Caco-2 (cell line): Measurements from ENCODE around the gene HKDC1. TPM values are rescaled to one million over a fixed set of nuclear protein-coding genes. Genes with fewer than 3 reads are reported as not detected.

Source experiments
- BruUV-seq: library from RNA; stranded (reverse); fragments of 400-500 nt; replicated peaks from 2 replicates; lab custom pipeline; 2021; lab: Mats Ljungman, UMichigan
- CTCF ChIA-PET: fragments of 300-600 bp; sonication (Branson Sonifier 250); formaldehyde crosslinking; loops from one replicate; lab custom pipeline; 2022; ENCODE audit warnings: antibody characterized with exemption; lab: Charles Lee
- POLR2A ChIA-PET: fragments of 300-600 bp; sonication (Branson Sonifier 250); formaldehyde crosslinking; loops from one replicate; lab custom pipeline; 2022; ENCODE audit warnings: antibody characterized with exemption; lab: Charles Lee
- DNase-seq, 2 experiments: peaks; one replicate each; pipeline versions ENCODE4 v3.0.0 to v3.0.0-alpha.2; 2020 to 2022
- H3K27me3 ChIP-seq: replicated peaks from 2 replicates; pipeline ENCODE4 v1.6.0; 2011; ENCODE audit warnings: low read length; ENCODE audit not compliant: control insufficient read depth, insufficient read depth
- H3K36me3 ChIP-seq: 2 replicates; pipeline ENCODE4 v1.5.1; 2011; ENCODE audit warnings: low read length; ENCODE audit not compliant: control insufficient read depth, insufficient read depth
- H3K4me1 ChIP-seq: fragments of 250-450 bp; sonication (Bioruptor Pico); 2 replicates; pipeline ENCODE4 v1.5.1; 2020; ENCODE audit warnings: mild to moderate bottlenecking
- H3K4me3 ChIP-seq: 2 replicates; pipeline ENCODE4 v1.5.1; 2011; ENCODE audit warnings: low read depth, mild to moderate bottlenecking, control low read depth, low read length
- H3K9me3 ChIP-seq: fragments of 250-450 bp; sonication (Bioruptor Pico); 2 replicates; pipeline ENCODE4 v1.5.1; 2020; ENCODE audit warnings: mild to moderate bottlenecking, moderate library complexity
- H3K27ac Mint-ChIP-seq: one replicate; pipeline ENCODE4 v1.8.0; 2022; ENCODE audit warnings: mixed read lengths; ENCODE audit not compliant: unreplicated experiment
- H3K27me3 Mint-ChIP-seq: one replicate; pipeline ENCODE4 v1.8.0; 2022; ENCODE audit warnings: mixed read lengths; ENCODE audit not compliant: insufficient read depth, unreplicated experiment
- H3K36me3 Mint-ChIP-seq: one replicate; pipeline ENCODE4 v1.8.0; 2022; ENCODE audit warnings: mild to moderate bottlenecking, mixed read lengths; ENCODE audit not compliant: insufficient read depth, unreplicated experiment
- H3K4me1 Mint-ChIP-seq: one replicate; pipeline ENCODE4 v1.8.0; 2022; ENCODE audit warnings: low read depth, mixed read lengths; ENCODE audit not compliant: unreplicated experiment
- H3K4me3 Mint-ChIP-seq: one replicate; pipeline ENCODE4 v1.8.0; 2022; ENCODE audit warnings: mild to moderate bottlenecking, moderate library complexity, mixed read lengths; ENCODE audit not compliant: unreplicated experiment
- H3K9me3 Mint-ChIP-seq: one replicate; pipeline ENCODE4 v1.8.0; 2022; ENCODE audit warnings: mixed read lengths; ENCODE audit not compliant: unreplicated experiment
- CTCF ChIP-seq, 2 experiments: fragments of 200-600 bp in 1 of 2; IDR thresholded peaks; 1 replicate in 1 of 2; 2 replicates in 1 of 2; pipeline versions ENCODE4 v1.5.1 to v1.8.0; 2011 to 2022; ENCODE audit warnings: antibody characterized with exemption in 1 of 2, control low read depth in 1 of 2, inconsistent platforms in 1 of 2, low read depth in 1 of 2, low read length in 1 of 2, mild to moderate bottlenecking in 1 of 2, moderate library complexity in 1 of 2; ENCODE audit not compliant: insufficient read depth in 1 of 2, severe bottlenecking in 1 of 2, unreplicated experiment in 1 of 2
- intact Hi-C: fragments of 100-400 bp; cut with micrococcal nuclease; formaldehyde crosslinking; loops from one replicate; pipeline ENCODE4 v1.10.0; 2022; ENCODE audit not compliant: unreplicated experiment
- total RNA-seq: library from RNA; stranded (reverse); gene quantifications from 2 replicates; pipeline ENCODE4 v1.2.3, GENCODE V29; 2022

The HKDC1 gene
- total RNA-seq, 1 experiment from 2014 or later = 24.5 TPM

- CTCF ChIA-PET = interaction anchor here (0.7 to 0.8 kb wide), 2 partner anchors 20 to 155 kb away, joined by 3 to 4 read pairs; no protein-coding TSS in a partner anchor
Measured at GRCh38 chr10:69285699-69286098, 65.6 kb downstream of the HKDC1 start.

GRCh38 chr10:69287181-69287580 lies 67.0 kb downstream of the HKDC1 start:
- Mint-ChIP-seq H3K27ac (no peak overlapping the region), H3K4me1 (no peaks in the 10 kb centered on the region), H3K9me3 (no peaks in the 10 kb centered on the region), H3K27me3 (peaks cover 7% of the 10 kb centered on the region), H3K36me3 (no peaks in the 10 kb centered on the region), H3K4me3 (no peak overlapping the region)
- intact Hi-C loops = no loop called here
- no TSS peak for BruUV-seq
- no peaks in the 10 kb centered on the region for H3K9me3 ChIP-seq
- no peak for TF ChIP-seq CTCF (IDR thresholded peaks at IDR 0.05; ENCODE audit: insufficient read depth in 1 of 2, low read depth in 1 of 2, low read length in 1 of 2, severe bottlenecking in 1 of 2, unreplicated experiment in 1 of 2)
- ChIA-PET POLR2A (no interaction called here), CTCF (interaction anchor here (1.3 kb wide), 1 partner anchor 105 kb away, joined by 3 read pairs; no protein-coding TSS in a partner anchor)
- no peaks in the 10 kb centered on the region for H3K27me3 ChIP-seq
- no peaks in the 10 kb centered on the region for H3K4me1 ChIP-seq
- no peak for DNase-seq
- no peaks in the 10 kb centered on the region for H3K36me3 ChIP-seq
- H3K4me3 ChIP-seq = no peak overlapping the region

More at GRCh38 chr10:69285699-69286098, 65.6 kb downstream of the HKDC1 start:
- H3K27me3 ChIP-seq = no peaks in the 10 kb centered on the region
- no peaks in the 10 kb centered on the region for H3K36me3 ChIP-seq
- no peak overlapping the region for H3K27ac Mint-ChIP-seq
- no peak overlapping the region for H3K4me3 Mint-ChIP-seq
- BruUV-seq = no TSS peak
- H3K4me3 ChIP-seq = no peak overlapping the region
- intact Hi-C loops = no loop called here
- H3K4me1 ChIP-seq = no peaks in the 10 kb centered on the region
- peaks cover 7% of the 10 kb centered on the region for H3K27me3 Mint-ChIP-seq
- POLR2A ChIA-PET = no interaction called here
- no peak for TF ChIP-seq CTCF (IDR thresholded peaks at IDR 0.05; ENCODE audit: insufficient read depth in 1 of 2, low read depth in 1 of 2, low read length in 1 of 2, severe bottlenecking in 1 of 2, unreplicated experiment in 1 of 2)
- H3K9me3 ChIP-seq = no peaks in the 10 kb centered on the region
- no peaks in the 10 kb centered on the region for H3K4me1 Mint-ChIP-seq
- no peak for DNase-seq
- H3K9me3 Mint-ChIP-seq = no peaks in the 10 kb centered on the region
- no peaks in the 10 kb centered on the region for H3K36me3 Mint-ChIP-seq

GRCh38 chr10:69290993-69291392 lies 70.9 kb downstream of the HKDC1 start:
- peaks cover 4% of the 10 kb centered on the region for H3K27me3 Mint-ChIP-seq
- H3K27ac Mint-ChIP-seq = no peak overlapping the region
- Histone ChIP-seq H3K4me1 (no peaks in the 10 kb centered on the region), H3K36me3 (no peaks in the 10 kb centered on the region), H3K4me3 (no peak overlapping the region), H3K27me3 (no peaks in the 10 kb centered on the region), H3K9me3 (no peaks in the 10 kb centered on the region)
- no peaks in the 10 kb centered on the region for H3K36me3 Mint-ChIP-seq
- intact Hi-C loops = no loop called here
- no peak for DNase-seq
- H3K4me3 Mint-ChIP-seq = no peak overlapping the region
- BruUV-seq = no TSS peak
- TF ChIP-seq CTCF (IDR thresholded peaks at IDR 0.05; ENCODE audit: insufficient read depth in 1 of 2, low read depth in 1 of 2, low read length in 1 of 2, severe bottlenecking in 1 of 2, unreplicated experiment in 1 of 2) = no peak
- ChIA-PET POLR2A (no interaction called here), CTCF (interaction anchor here (1.4 kb wide), 1 partner anchor 118 kb away, joined by 3 read pairs; no protein-coding TSS in a partner anchor)
- no peaks in the 10 kb centered on the region for H3K4me1 Mint-ChIP-seq
- H3K9me3 Mint-ChIP-seq = no peaks in the 10 kb centered on the region
